Trophoblast cell (in vitro differentiated cells and primary cell): ENCODE data around the gene ARL2BP.

Source experiments
- DNase-seq, 2 donors: peaks; one replicate each; pipeline ENCODE4 v3.0.0-alpha.2; 2016
- H2AFZ ChIP-seq: 2 replicates; pipeline ENCODE4 v1.6.1; 2013; ENCODE audit warnings: low read length, moderate library complexity, mild to moderate bottlenecking; ENCODE audit not compliant: insufficient read depth, poor library complexity
- H2AK5ac ChIP-seq: 2 replicates; pipeline ENCODE4 v1.6.1; 2013; ENCODE audit warnings: mild to moderate bottlenecking, low read length
- H2BK120ac ChIP-seq: 2 replicates; pipeline ENCODE4 v1.6.1; 2013; ENCODE audit warnings: low read length, mild to moderate bottlenecking, moderate library complexity; ENCODE audit not compliant: insufficient read depth, poor library complexity
- H2BK12ac ChIP-seq: 2 replicates; pipeline ENCODE4 v1.6.1; 2013; ENCODE audit warnings: mild to moderate bottlenecking, low read length, moderate library complexity
- H2BK5ac ChIP-seq: 2 replicates; pipeline ENCODE4 v1.6.1; 2013; ENCODE audit warnings: low read length, low read depth, moderate library complexity, mild to moderate bottlenecking; ENCODE audit not compliant: poor library complexity
- H3K14ac ChIP-seq: 2 replicates; pipeline ENCODE4 v1.6.1; 2013; ENCODE audit warnings: mild to moderate bottlenecking, low read length
- H3K18ac ChIP-seq: 2 replicates; pipeline ENCODE4 v1.6.1; 2013; ENCODE audit warnings: mild to moderate bottlenecking, low read length
- H3K23ac ChIP-seq: 2 replicates; pipeline ENCODE4 v1.6.1; 2013; ENCODE audit warnings: low read length
- H3K27ac ChIP-seq: 2 replicates; pipeline ENCODE4 v1.5.1; 2013; ENCODE audit warnings: low read depth, mild to moderate bottlenecking, inconsistent platforms, low read length, moderate library complexity
- H3K27me3 ChIP-seq: 2 replicates; pipeline ENCODE4 v1.6.1; 2013; ENCODE audit warnings: inconsistent platforms, mild to moderate bottlenecking, low read length, moderate library complexity; ENCODE audit not compliant: insufficient read depth
- H3K36me3 ChIP-seq, 2 experiments: 1 replicate in 1 of 2; 2 replicates in 1 of 2; pipeline ENCODE4 v1.6.1; 2013; ENCODE audit warnings: low read length in 2 of 2, mild to moderate bottlenecking in 2 of 2, moderate library complexity in 1 of 2; ENCODE audit not compliant: insufficient read depth in 2 of 2, control insufficient read depth in 1 of 2
- H3K4ac ChIP-seq: 2 replicates; pipeline ENCODE4 v1.6.1; 2013; ENCODE audit warnings: low read depth, mild to moderate bottlenecking, low read length, moderate library complexity
- H3K4me1 ChIP-seq, 2 experiments: 1 replicate in 1 of 2; 2 replicates in 1 of 2; pipeline ENCODE4 v1.6.1; 2013; ENCODE audit warnings: low read length in 2 of 2, mild to moderate bottlenecking in 2 of 2, moderate library complexity in 1 of 2; ENCODE audit not compliant: insufficient read depth in 2 of 2, control insufficient read depth in 1 of 2
- H3K4me2 ChIP-seq: 2 replicates; pipeline ENCODE4 v1.6.1; 2013; ENCODE audit warnings: inconsistent platforms, mild to moderate bottlenecking, low read length, moderate library complexity
- H3K4me3 ChIP-seq: 2 replicates; pipeline ENCODE4 v1.5.1; 2013; ENCODE audit warnings: mild to moderate bottlenecking, low read depth, low read length, inconsistent platforms
- H3K79me1 ChIP-seq: one replicate; pipeline ENCODE4 v1.6.1; 2013; ENCODE audit warnings: low read length
- H3K79me2 ChIP-seq: 2 replicates; pipeline ENCODE4 v1.6.1; 2013; ENCODE audit warnings: low read length, mild to moderate bottlenecking; ENCODE audit not compliant: control insufficient read depth, insufficient read depth, poor library complexity
- H3K9ac ChIP-seq: 2 replicates; pipeline ENCODE4 v1.6.1; 2013; ENCODE audit warnings: mild to moderate bottlenecking, low read length
- H3K9me3 ChIP-seq: 2 replicates; pipeline ENCODE4 v1.6.1; 2013; ENCODE audit warnings: low read depth, mild to moderate bottlenecking, control low read depth, inconsistent platforms, low read length; ENCODE audit not compliant: insufficient read depth
- H4K12ac ChIP-seq: 2 replicates; pipeline ENCODE4 v1.6.1; 2013; ENCODE audit warnings: low read depth, mild to moderate bottlenecking, low read length, moderate library complexity
- H4K8ac ChIP-seq: 2 replicates; pipeline ENCODE4 v1.6.1; 2013; ENCODE audit warnings: low read depth, mild to moderate bottlenecking, low read length, moderate library complexity
- H4K91ac ChIP-seq: one replicate; pipeline ENCODE4 v1.6.1; 2013; ENCODE audit warnings: low read depth, mild to moderate bottlenecking, low read length, moderate library complexity
- WGBS: extraction: QIAGEN DNeasy Blood & Tissue Kit; methylation state at CpG from one replicate; pipeline ENCODE4 v1.1.7; 2013; ENCODE audit warnings: missing lambda C conversion rate; ENCODE audit not compliant: insufficient read length, insufficient coverage; ENCODE audit errors: extremely low coverage; 5-methylcytosine and 5-hydroxymethylcytosine counted together

The ARL2BP gene

GRCh38 chr16:57256601-57257395, 11.7 kb downstream of the ARL2BP start:
- no peak overlapping the region for H2AFZ ChIP-seq

GRCh38 chr16:57257455-57258070, 12.5 kb downstream of the ARL2BP start:
- H2AK5ac ChIP-seq, result no peak overlapping the region
- no peaks in the 10 kb centered on the region for H3K9me3 ChIP-seq
- peaks cover 8 to 9% of the 10 kb centered on the region in 2 experiments for H3K4me1 ChIP-seq
- H2BK5ac ChIP-seq, result no peak overlapping the region
- no peak overlapping the region for H2BK120ac ChIP-seq
- H3K4ac ChIP-seq, result no peak overlapping the region
- no peak overlapping the region for H3K9ac ChIP-seq
- H3K36me3 ChIP-seq, result peaks cover 0 to under 1% of the 10 kb centered on the region in 2 experiments
- no peak for DNase-seq
- H3K79me2 ChIP-seq, result no peaks in the 10 kb centered on the region
- H4K12ac ChIP-seq, result no peak overlapping the region
- H3K18ac ChIP-seq, result no peak overlapping the region
- no peak overlapping the region for H3K4me2 ChIP-seq
- H2AFZ ChIP-seq, result no peak overlapping the region
- WGBS, result no CpG with 5 or more reads among the region's 13 CpGs
- H4K8ac ChIP-seq, result no peak overlapping the region
- H3K27ac ChIP-seq, result no peak overlapping the region
- peaks cover 4% of the 10 kb centered on the region for H3K79me1 ChIP-seq
- H3K4me3 ChIP-seq, result no peak overlapping the region
- H2BK12ac ChIP-seq, result no peak overlapping the region
- no peak overlapping the region for H3K14ac ChIP-seq
- H3K23ac ChIP-seq, result no peak overlapping the region
- H4K91ac ChIP-seq, result no peak overlapping the region
- H3K27me3 ChIP-seq, result no peaks in the 10 kb centered on the region

More at GRCh38 chr16:57256601-57257395, 11.7 kb downstream of the ARL2BP start:
- no peak overlapping the region for H2BK120ac ChIP-seq
- H3K4me3 ChIP-seq, result peak overlapping the region; percentile 25
- no peak overlapping the region for H4K8ac ChIP-seq
- no peak overlapping the region for H2BK12ac ChIP-seq
- H3K18ac ChIP-seq, result no peak overlapping the region
- no peak overlapping the region for H4K91ac ChIP-seq
- no peak for DNase-seq
- H3K4me1 ChIP-seq, result peaks cover 8 to 9% of the 10 kb centered on the region in 2 experiments
- H2BK5ac ChIP-seq, result no peak overlapping the region
- H3K23ac ChIP-seq, result no peak overlapping the region
- WGBS, result no CpG with 5 or more reads among the region's 16 CpGs
- H3K79me2 ChIP-seq, result no peaks in the 10 kb centered on the region
- peaks cover 2% of the 10 kb centered on the region for H3K9me3 ChIP-seq
- no peak overlapping the region for H3K4ac ChIP-seq
- H3K79me1 ChIP-seq, result peaks cover 4% of the 10 kb centered on the region
- H3K14ac ChIP-seq, result no peak overlapping the region
- no peak overlapping the region for H4K12ac ChIP-seq
- H3K27me3 ChIP-seq, result no peaks in the 10 kb centered on the region
- no peak overlapping the region for H3K27ac ChIP-seq
- H3K36me3 ChIP-seq, result peaks cover 6 to 8% of the 10 kb centered on the region in 2 experiments
- no peak overlapping the region for H2AK5ac ChIP-seq
- no peak overlapping the region for H3K4me2 ChIP-seq
- H3K9ac ChIP-seq, result no peak overlapping the region

GRCh38 chr16:57258226-57258909, 13.3 kb downstream of the ARL2BP start:
- no peaks in the 10 kb centered on the region for H3K36me3 ChIP-seq
- no peak overlapping the region for H3K23ac ChIP-seq
- no peak overlapping the region for H4K8ac ChIP-seq
- H2AFZ ChIP-seq, result no peak overlapping the region
- no peak overlapping the region for H3K27ac ChIP-seq
- no peaks in the 10 kb centered on the region for H3K79me2 ChIP-seq
- H2BK5ac ChIP-seq, result no peak overlapping the region
- no peaks in the 10 kb centered on the region for H3K9me3 ChIP-seq
- H3K27me3 ChIP-seq, result no peaks in the 10 kb centered on the region
- no peak overlapping the region for H3K4me3 ChIP-seq
- no peak overlapping the region for H2AK5ac ChIP-seq
- DNase-seq, result no peak
- WGBS, result no CpG with 5 or more reads among the region's 18 CpGs
- no peak overlapping the region for H2BK12ac ChIP-seq
- H3K79me1 ChIP-seq, result peaks cover 4% of the 10 kb centered on the region
- no peak overlapping the region for H3K4me2 ChIP-seq
- H3K18ac ChIP-seq, result no peak overlapping the region
- H3K14ac ChIP-seq, result no peak overlapping the region
- H2BK120ac ChIP-seq, result no peak overlapping the region
- peaks cover 8 to 9% of the 10 kb centered on the region in 2 experiments for H3K4me1 ChIP-seq
- H3K4ac ChIP-seq, result no peak overlapping the region
- H3K9ac ChIP-seq, result no peak overlapping the region
- H4K91ac ChIP-seq, result no peak overlapping the region
- no peak overlapping the region for H4K12ac ChIP-seq

GRCh38 chr16:57258910-57259475, 13.9 kb downstream of the ARL2BP start:
- Histone ChIP-seq H3K27me3 (no peaks in the 10 kb centered on the region), H2AK5ac (peak overlapping the region; percentile 49), H3K4me3 (no peak overlapping the region), H2BK120ac (no peak overlapping the region), H3K36me3 (no peaks in the 10 kb centered on the region), H3K14ac (no peak overlapping the region), H3K23ac (no peak overlapping the region), H3K4me1 (peaks cover 8 to 9% of the 10 kb centered on the region in 2 experiments), H4K91ac (no peak overlapping the region), H3K27ac (no peak overlapping the region), H3K4ac (no peak overlapping the region), H2BK12ac (no peak overlapping the region), H3K79me1 (peaks cover 4% of the 10 kb centered on the region), H3K9me3 (no peaks in the 10 kb centered on the region), H4K8ac (no peak overlapping the region), H2BK5ac (no peak overlapping the region), H2AFZ (no peak overlapping the region), H3K9ac (no peak overlapping the region), H4K12ac (no peak overlapping the region), H3K79me2 (no peaks in the 10 kb centered on the region), H3K18ac (no peak overlapping the region), H3K4me2 (no peak overlapping the region)
- DNase-seq, result no peak
- WGBS, result no CpG with 5 or more reads among the region's 1 CpG
